Measurements from ENCODE around the gene GRB2. TPM values are rescaled to one million over a fixed set of nuclear protein-coding genes. Genes with fewer than 3 reads are reported as not detected.

The GRB2 gene
- total and polyA plus RNA-seq, 7 donors: 39.5 to 71.6 (median 65.0) TPM

DNA sequence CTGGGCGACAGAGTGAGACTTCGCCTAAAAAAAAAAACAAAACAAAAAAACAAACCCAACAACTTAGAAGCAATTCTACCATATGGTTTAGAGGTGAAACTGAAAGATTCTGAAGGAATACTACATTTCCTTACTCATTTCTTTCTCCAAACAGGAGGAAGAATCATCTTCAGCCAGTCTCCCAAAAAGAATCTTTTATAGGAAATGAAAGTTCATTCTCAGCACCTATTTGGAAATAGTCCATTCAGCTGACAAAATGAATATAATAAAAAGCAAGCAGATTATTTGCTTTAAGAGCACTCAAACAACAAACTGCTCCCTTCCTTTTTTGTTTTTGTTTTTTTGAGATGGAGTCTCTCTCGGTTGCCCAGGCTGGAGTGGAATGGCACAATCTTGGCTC is 17.7 kb downstream of the GRB2 start:
- intact Hi-C loops (cut with DNase I): no loop called here

DNA sequence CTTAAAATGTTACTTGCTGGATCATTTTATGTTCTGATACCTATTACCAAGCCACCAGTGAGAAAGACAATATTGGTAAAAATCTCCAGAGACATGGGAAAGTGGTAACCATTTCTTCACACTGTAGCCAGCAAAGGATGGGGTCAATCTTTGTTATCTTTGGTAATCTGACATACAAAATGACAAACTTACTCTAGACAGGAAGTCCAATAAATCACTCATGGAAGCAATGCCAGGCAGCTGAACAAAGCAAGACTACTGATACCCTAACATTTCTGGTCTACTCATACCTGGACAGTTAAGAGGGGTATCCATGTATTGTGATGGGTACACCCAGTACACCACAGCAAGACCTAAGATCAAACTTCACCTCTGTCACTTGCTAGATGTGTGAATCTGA is 19.0 kb downstream of the GRB2 start:
- TF ChIP-seq, protein P1, sequence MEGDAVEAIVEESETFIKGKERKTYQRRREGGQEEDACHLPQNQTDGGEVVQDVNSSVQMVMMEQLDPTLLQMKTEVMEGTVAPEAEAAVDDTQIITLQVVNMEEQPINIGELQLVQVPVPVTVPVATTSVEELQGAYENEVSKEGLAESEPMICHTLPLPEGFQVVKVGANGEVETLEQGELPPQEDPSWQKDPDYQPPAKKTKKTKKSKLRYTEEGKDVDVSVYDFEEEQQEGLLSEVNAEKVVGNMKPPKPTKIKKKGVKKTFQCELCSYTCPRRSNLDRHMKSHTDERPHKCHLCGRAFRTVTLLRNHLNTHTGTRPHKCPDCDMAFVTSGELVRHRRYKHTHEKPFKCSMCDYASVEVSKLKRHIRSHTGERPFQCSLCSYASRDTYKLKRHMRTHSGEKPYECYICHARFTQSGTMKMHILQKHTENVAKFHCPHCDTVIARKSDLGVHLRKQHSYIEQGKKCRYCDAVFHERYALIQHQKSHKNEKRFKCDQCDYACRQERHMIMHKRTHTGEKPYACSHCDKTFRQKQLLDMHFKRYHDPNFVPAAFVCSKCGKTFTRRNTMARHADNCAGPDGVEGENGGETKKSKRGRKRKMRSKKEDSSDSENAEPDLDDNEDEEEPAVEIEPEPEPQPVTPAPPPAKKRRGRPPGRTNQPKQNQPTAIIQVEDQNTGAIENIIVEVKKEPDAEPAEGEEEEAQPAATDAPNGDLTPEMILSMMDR (IDR thresholded peaks at IDR 0.05): no peak
- no peak for DNase-seq
- Histone ChIP-seq H3K9me3 (no peaks in the 10 kb centered on the region), H3K27me3 (ENCODE audit: insufficient read depth in 3 of 3, low read length in 2 of 3) (no peaks in the 10 kb centered on the region), H3K4me1 (peaks cover 23% of the 10 kb centered on the region), H3K27ac (no peak overlapping the region), H3K36me3 (ENCODE audit: insufficient read depth in 1 of 2, low read depth in 1 of 2) (peaks cover 0 to 3% of the 10 kb centered on the region in 2 donors), H3K4me3 (no peak overlapping the region)
- ATAC-seq: no peak
- intact Hi-C loops (cut with DNase I): no loop called here

More for the DNA sequence above, 17.7 kb downstream of the GRB2 start:
- no peak for ATAC-seq
- Histone ChIP-seq H3K4me1 (peaks cover 35% of the 10 kb centered on the region), H3K27ac (no peak overlapping the region), H3K27me3 (ENCODE audit: insufficient read depth in 3 of 3, low read length in 2 of 3) (no peaks in the 10 kb centered on the region), H3K4me3 (no peak overlapping the region), H3K9me3 (no peaks in the 10 kb centered on the region), H3K36me3 (ENCODE audit: insufficient read depth in 1 of 2, low read depth in 1 of 2) (peaks cover 0 to 10% of the 10 kb centered on the region in 2 donors)
- no peak for DNase-seq
- WGBS, 3 donors: 86 to 92% (median 91%) methylated on average over 3 of the region's 3 CpGs
- TF ChIP-seq, protein P1 (IDR thresholded peaks at IDR 0.05): no peak

DNA sequence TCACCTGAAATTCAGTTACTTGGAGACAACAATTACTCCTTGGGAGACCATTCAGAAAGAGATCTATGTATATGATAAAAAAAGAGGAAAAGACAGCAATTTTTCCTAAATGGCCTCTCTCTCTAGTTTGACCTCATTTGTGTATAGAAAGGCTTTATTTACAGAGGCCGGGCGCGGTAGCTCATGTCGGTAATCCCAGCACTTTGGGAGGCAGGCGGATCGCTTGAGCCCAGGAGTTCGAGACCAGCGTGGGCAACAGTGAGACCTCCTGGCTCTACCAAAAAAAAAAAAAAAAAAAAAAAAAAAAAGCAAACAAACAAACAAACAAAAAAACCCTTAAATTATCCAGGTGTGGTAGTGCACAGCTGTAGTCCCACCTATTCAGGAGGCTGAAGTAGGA is 20.7 kb downstream of the GRB2 start:
- TF ChIP-seq, protein P1 (IDR thresholded peaks at IDR 0.05): no peak
- intact Hi-C loops (cut with DNase I): no loop called here
- Histone ChIP-seq H3K9me3 (no peaks in the 10 kb centered on the region), H3K27me3 (ENCODE audit: insufficient read depth in 3 of 3, low read length in 2 of 3) (no peaks in the 10 kb centered on the region), H3K4me1 (peaks cover 10% of the 10 kb centered on the region), H3K27ac (no peak overlapping the region), H3K4me3 (no peak overlapping the region), H3K36me3 (ENCODE audit: insufficient read depth in 1 of 2, low read depth in 1 of 2) (peaks cover 0 to 3% of the 10 kb centered on the region in 2 donors)
- DNase-seq (no peak), ATAC-seq (no peak)
- WGBS, 3 donors: 97 to 99% (median 97%) methylated on average over 8 of the region's 8 CpGs

DNA sequence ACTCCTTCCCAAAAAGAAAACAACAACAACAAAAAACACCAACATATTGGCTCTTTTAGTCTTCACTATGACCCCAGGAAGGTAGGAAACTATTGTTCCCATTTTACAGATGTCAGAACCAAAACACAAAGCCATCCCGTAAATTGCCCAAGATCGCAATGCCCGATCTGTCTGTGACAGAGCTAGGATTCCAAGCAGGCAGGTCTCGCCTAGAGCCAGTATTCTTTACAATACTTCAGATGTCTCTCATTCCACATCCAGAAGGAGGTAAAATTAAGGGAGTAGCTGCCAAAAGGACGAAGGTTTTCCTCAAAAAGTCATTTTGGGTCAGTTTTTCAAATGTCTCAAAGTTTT is 21.7 kb downstream of the GRB2 start:
- intact Hi-C loops (cut with DNase I): no loop called here
- Histone ChIP-seq H3K9me3 (no peaks in the 10 kb centered on the region), H3K27ac (no peak overlapping the region), H3K36me3 (ENCODE audit: insufficient read depth in 1 of 2, low read depth in 1 of 2) (peaks cover 0 to 3% of the 10 kb centered on the region in 2 donors), H3K4me1 (peaks cover 4% of the 10 kb centered on the region), H3K4me3 (no peak overlapping the region), H3K27me3 (ENCODE audit: insufficient read depth in 3 of 3, low read length in 2 of 3) (no peaks in the 10 kb centered on the region)
- no peak for ATAC-seq
- no peak for DNase-seq
- 75 to 86% (median 83%) methylated on average over 5 of the region's 5 CpGs for WGBS, 3 donors
- TF ChIP-seq, protein P1 (IDR thresholded peaks at IDR 0.05): no peak

DNA sequence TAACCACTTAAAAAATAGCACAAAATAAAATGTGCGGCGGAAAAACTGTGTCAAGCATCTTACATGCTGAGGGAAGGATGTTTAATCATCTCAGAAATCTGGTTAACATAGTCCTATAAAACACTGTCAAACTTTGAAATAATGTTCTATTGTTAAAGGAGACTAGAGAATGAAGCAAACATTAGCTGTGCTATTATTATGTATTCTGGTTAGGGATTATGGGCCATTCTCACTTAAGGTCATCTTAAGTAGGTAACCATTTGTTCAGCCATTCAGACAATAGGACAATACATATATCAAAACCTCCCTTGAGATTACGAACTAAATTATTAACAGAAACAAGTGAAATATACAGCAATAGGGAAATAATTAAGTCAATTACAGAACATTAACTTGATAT is 24.7 kb downstream of the GRB2 start:
- 91 to 94% (median 92%) methylated on average over 3 of the region's 3 CpGs for WGBS, 3 donors
- DNase-seq: no peak
- intact Hi-C loops (cut with DNase I): no loop called here

More for the DNA sequence above, 24.7 kb downstream of the GRB2 start:
- no peaks in the 10 kb centered on the region for H3K9me3 ChIP-seq
- no peaks in the 10 kb centered on the region for H3K36me3 ChIP-seq (ENCODE audit: insufficient read depth in 1 of 2, low read depth in 1 of 2)
- H3K27ac ChIP-seq: no peak overlapping the region
- ATAC-seq: no peak
- TF ChIP-seq, protein P1 (IDR thresholded peaks at IDR 0.05): no peak
- no peaks in the 10 kb centered on the region for H3K27me3 ChIP-seq (ENCODE audit: insufficient read depth in 3 of 3, low read length in 2 of 3)
- H3K4me3 ChIP-seq: no peak overlapping the region
- H3K4me1 ChIP-seq: peaks cover 4% of the 10 kb centered on the region
